Measurements from ENCODE around the gene CDX1. TPM values are rescaled to one million over a fixed set of nuclear protein-coding genes. Genes with fewer than 3 reads are reported as not detected.

CDX1 gene
- total RNA-seq, 1 donor from 2014 or later = not detected

GRCh38 chr5:150197476-150197875, 30.9 kb downstream of the CDX1 start:
- Histone ChIP-seq H3K27me3 (ENCODE audit: low read depth) (peaks cover 3% of the 10 kb centered on the region), H3K9me3 (no peaks in the 10 kb centered on the region), H3K4me3 (no peak overlapping the region), H3K27ac (no peak overlapping the region), H3K4me1 (no peaks in the 10 kb centered on the region), H3K36me3 (no peaks in the 10 kb centered on the region)
- no peak for ATAC-seq
- no peak for DNase-seq
- intact Hi-C loops (cut with DNase I) = no loop called here
- no peak for TF ChIP-seq CTCF (IDR thresholded peaks at IDR 0.05)

GRCh38 chr5:150202501-150202900, 35.9 kb downstream of the CDX1 start:
- H3K9me3 ChIP-seq = no peaks in the 10 kb centered on the region
- TF ChIP-seq CTCF (IDR thresholded peaks at IDR 0.05) = no peak
- H3K4me1 ChIP-seq = no peaks in the 10 kb centered on the region
- no peaks in the 10 kb centered on the region for H3K36me3 ChIP-seq
- no peak for ATAC-seq
- no peak overlapping the region for H3K4me3 ChIP-seq
- no peaks in the 10 kb centered on the region for H3K27me3 ChIP-seq (ENCODE audit: low read depth)
- no peak for DNase-seq
- intact Hi-C loops (cut with DNase I) = no loop called here
- H3K27ac ChIP-seq = no peak overlapping the region

- Histone ChIP-seq H3K36me3 (no peaks in the 10 kb centered on the region), H3K27me3 (ENCODE audit: low read depth) (peaks cover 3% of the 10 kb centered on the region), H3K9me3 (no peaks in the 10 kb centered on the region), H3K4me3 (no peak overlapping the region), H3K27ac (no peak overlapping the region), H3K4me1 (peaks cover 7% of the 10 kb centered on the region)
- ATAC-seq (no peak), DNase-seq (no peak)
- TF ChIP-seq CTCF (IDR thresholded peaks at IDR 0.05) = no peak
- intact Hi-C loops (cut with DNase I) = no loop called here
These were observed 37.4 kb downstream of the CDX1 start for GRCh38 chr5:150203832-150204589.

- Histone ChIP-seq H3K27me3 (ENCODE audit: low read depth) (peaks cover 9% of the 10 kb centered on the region), H3K27ac (no peak overlapping the region), H3K9me3 (no peaks in the 10 kb centered on the region), H3K4me1 (peaks cover 12% of the 10 kb centered on the region), H3K4me3 (no peak overlapping the region), H3K36me3 (no peaks in the 10 kb centered on the region)
- DNase-seq = no peak
- TF ChIP-seq CTCF (IDR thresholded peaks at IDR 0.05) = no peak
- no peak for ATAC-seq
- intact Hi-C loops (cut with DNase I) = no loop called here
These were observed 38.0 kb downstream of the CDX1 start for GRCh38 chr5:150204590-150204960.

- no peak for TF ChIP-seq CTCF (IDR thresholded peaks at IDR 0.05)
- Histone ChIP-seq H3K4me1 (peaks cover 12% of the 10 kb centered on the region), H3K27ac (no peak overlapping the region), H3K9me3 (no peaks in the 10 kb centered on the region), H3K4me3 (no peak overlapping the region), H3K36me3 (no peaks in the 10 kb centered on the region), H3K27me3 (ENCODE audit: low read depth) (peaks cover 13% of the 10 kb centered on the region)
- intact Hi-C loops (cut with DNase I) = no loop called here
- DNase-seq = no peak
- ATAC-seq = no peak
These were observed 39.7 kb downstream of the CDX1 start for GRCh38 chr5:150206098-150206778.

All from lower lobe of right lung (tissue), 2 donors.